ENCODE measurements around the gene SDR39U1.

The SDR39U1 gene

DNA sequence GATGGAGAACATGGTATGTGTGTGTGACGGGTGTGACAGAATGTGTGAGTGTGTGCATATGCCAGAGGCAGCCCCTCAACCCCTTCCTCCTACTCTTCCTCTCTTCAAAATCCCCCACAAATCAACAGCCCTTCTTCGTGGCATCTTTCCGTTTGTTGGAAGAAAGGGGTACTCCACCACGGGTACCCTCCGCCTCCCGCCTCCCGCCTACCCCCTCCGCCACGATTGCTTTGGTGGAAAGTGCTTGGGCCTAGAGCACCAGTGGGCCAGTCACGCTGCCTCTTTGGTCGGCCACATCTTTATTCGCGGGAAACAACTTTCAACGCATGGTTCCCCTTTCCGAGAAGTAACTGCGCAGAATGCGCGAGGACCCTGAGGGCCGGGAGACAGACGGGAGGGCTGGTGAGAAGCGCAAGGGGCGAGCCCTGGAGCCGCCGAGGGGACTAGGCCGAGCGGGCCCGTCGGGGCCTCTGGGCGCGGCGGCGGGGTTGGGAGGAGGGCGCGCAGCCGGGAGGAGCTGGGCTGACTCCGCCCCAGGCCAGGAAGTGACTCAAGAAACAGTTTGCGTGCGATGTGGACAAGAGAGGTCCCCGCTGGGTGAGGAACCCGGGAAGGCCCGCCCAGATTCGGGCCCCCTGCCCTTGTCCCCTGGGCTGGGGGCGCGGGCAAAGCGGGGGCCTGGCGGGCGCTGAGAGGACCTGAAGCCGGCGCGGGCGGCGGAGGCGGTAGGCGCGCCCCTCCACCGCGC lies 13.0 kb downstream of the SDR39U1 start, which contains the start of the genes CBLN3 and KHNYN:
TSS of gene CBLN3 (minus strand) at position 274 of the 748 bp plus-strand sequence. CDS start 614 bp downstream, outside the sequence.
TSS of gene KHNYN (plus strand) at position 560 of the 748 bp plus-strand sequence. CDS start 777 bp downstream, outside the sequence.
- TF ChIP-seq FOXP2 (optimal IDR thresholded peaks at IDR 0.05; ENCODE audit: borderline replicate concordance, extremely low read depth, extremely low read length, insufficient read depth), result peak; percentile 72
- TF ChIP-seq SIN3A (IDR thresholded peaks at IDR 0.05; ENCODE audit: borderline replicate concordance, insufficient read depth, low read length), result no peak
- TF ChIP-seq POLR2AphosphoS5 (IDR thresholded peaks at IDR 0.05; ENCODE audit: low read depth, low read length), result peak; percentile 68

DNA sequence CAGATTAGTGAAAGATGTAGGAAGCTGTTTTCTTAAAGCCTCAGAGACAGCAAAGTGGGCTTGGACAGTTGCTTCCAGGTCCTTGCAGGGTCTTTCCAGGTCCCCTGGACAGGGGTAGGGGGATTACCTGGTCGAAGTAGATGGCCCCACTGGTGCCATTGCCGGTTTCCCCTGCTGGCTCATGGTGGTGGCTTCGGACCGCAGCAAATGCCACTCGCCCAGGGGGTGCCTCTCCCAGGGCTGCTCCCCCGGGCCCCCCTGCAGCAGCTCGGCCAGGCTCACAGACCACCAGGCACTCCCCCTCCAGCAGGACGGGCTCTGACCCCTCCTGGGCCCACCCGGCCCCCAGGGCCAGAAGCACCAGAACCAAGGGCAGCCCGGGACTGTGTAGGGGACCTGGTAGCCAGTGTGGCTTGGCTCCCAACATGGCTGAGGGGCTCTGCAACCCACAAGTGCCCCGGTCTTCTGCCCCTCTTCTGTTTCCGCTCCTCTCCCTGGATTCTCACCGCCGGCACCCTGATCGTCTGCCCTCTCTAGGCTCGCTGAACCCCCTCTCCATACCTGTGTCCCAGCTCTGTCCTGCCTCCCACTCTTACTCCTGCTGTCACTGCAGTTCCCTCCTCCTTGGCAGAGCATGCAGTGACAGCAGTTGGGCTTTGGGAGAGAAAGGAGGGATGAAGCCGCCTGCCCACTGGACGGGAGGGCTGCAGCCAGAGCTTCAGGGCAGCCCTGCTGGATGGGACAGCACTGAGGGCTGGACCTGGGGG lies 13.8 kb downstream of the SDR39U1 start:
- TF ChIP-seq SIN3A (IDR thresholded peaks at IDR 0.05; ENCODE audit: borderline replicate concordance, insufficient read depth, low read length), result no peak
- TF ChIP-seq TAF1 (IDR thresholded peaks at IDR 0.05; ENCODE audit: borderline replicate concordance, insufficient read depth, low read length), result no peak
- TF ChIP-seq, protein P1, sequence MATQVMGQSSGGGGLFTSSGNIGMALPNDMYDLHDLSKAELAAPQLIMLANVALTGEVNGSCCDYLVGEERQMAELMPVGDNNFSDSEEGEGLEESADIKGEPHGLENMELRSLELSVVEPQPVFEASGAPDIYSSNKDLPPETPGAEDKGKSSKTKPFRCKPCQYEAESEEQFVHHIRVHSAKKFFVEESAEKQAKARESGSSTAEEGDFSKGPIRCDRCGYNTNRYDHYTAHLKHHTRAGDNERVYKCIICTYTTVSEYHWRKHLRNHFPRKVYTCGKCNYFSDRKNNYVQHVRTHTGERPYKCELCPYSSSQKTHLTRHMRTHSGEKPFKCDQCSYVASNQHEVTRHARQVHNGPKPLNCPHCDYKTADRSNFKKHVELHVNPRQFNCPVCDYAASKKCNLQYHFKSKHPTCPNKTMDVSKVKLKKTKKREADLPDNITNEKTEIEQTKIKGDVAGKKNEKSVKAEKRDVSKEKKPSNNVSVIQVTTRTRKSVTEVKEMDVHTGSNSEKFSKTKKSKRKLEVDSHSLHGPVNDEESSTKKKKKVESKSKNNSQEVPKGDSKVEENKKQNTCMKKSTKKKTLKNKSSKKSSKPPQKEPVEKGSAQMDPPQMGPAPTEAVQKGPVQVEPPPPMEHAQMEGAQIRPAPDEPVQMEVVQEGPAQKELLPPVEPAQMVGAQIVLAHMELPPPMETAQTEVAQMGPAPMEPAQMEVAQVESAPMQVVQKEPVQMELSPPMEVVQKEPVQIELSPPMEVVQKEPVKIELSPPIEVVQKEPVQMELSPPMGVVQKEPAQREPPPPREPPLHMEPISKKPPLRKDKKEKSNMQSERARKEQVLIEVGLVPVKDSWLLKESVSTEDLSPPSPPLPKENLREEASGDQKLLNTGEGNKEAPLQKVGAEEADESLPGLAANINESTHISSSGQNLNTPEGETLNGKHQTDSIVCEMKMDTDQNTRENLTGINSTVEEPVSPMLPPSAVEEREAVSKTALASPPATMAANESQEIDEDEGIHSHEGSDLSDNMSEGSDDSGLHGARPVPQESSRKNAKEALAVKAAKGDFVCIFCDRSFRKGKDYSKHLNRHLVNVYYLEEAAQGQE (IDR thresholded peaks at IDR 0.05; ENCODE audit: insufficient read depth in 1 of 2, low read depth in 2 of 2, low read length in 2 of 2), result no peak
- no peak for TF ChIP-seq FOXP2 (optimal IDR thresholded peaks at IDR 0.05; ENCODE audit: borderline replicate concordance, extremely low read depth, extremely low read length, insufficient read depth)
- no peak for TF ChIP-seq POLR2AphosphoS5 (IDR thresholded peaks at IDR 0.05; ENCODE audit: low read depth, low read length)

DNA sequence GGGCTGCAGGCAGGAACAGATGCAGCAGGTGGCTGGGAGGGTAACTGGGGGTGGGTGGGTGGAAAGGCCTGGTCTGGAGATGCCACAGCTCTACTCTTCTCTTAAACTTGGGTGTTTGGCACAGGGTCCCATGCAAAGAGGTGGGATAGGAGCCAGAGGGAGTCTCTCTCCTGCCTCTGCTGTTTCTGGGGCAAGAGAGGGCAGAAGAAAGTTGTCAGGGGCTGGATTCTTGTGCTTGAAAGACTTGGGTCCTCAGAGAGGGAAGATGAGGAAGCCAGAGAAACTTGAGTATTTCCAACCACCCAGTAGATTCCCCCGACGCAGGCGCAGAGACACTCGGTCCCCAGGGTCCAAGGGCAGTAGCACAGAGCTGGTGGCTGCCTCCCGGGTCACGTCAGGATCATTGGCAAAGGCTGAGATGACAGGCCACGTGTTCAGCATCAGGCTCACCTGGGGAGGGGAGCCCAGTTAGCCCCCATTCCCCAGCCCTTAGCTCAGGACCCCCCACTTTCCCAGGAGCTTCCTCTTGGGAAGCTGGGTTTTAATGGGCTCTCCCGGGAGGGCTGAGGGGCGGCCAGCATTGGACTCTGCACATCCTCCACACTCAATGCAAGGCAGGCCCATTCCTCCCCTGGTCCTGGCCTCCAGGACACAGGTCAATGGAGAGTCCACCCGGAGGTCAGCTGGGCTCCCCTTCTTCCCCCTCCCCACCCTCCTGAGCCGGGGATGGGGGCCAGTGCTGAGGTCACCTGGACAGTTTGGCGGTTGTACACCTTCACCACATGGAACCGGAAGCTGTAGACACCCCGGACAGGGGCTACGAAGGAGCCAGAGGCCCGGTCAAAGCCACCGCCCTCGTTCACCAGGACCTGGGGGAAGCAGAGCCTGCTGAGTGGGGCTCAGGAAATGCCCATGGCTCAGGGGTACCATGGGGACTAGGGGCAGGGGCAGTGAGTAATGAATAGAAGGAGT lies 14.8 kb downstream of the SDR39U1 start:
- TF ChIP-seq TAF1 (IDR thresholded peaks at IDR 0.05; ENCODE audit: borderline replicate concordance, insufficient read depth, low read length) (no peak), POLR2AphosphoS5 (IDR thresholded peaks at IDR 0.05; ENCODE audit: low read depth, low read length) (no peak), FOXP2 (optimal IDR thresholded peaks at IDR 0.05; ENCODE audit: borderline replicate concordance, extremely low read depth, extremely low read length, insufficient read depth) (no peak), SIN3A (IDR thresholded peaks at IDR 0.05; ENCODE audit: borderline replicate concordance, insufficient read depth, low read length) (no peak)
- TF ChIP-seq, protein P1 (IDR thresholded peaks at IDR 0.05; ENCODE audit: insufficient read depth in 1 of 2, low read depth in 2 of 2, low read length in 2 of 2), result no peak

DNA sequence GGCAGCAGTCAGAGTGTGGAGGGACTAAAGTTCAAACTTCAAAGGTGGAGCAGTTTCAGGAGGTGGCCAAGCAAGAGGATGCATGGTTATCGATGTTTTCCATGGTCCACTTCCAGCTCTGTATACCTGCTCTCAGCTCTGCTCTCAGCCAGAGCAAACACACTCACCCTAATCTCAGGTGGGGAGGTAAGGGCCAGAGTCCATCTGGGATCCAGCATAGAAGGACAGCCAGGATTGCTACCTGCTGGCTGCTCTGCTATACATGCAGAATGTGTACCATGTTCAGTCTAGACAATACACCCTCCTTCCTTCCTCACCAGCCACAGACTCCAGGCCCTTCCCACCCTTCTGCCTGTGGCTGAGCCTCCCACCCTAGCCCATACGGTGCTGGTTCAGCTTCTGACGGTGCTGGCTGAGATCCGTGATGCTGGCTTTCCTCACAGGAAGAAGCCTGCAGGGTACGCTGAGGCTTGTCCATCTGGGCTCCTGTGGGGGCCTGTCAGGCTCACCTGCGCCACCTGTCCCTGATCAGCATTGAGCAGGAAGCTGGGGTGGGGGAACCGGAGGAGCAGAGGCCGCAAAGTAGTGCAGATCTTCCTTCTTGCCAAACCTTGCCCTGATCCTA lies 15.6 kb downstream of the SDR39U1 start:
- TF ChIP-seq FOXP2 (optimal IDR thresholded peaks at IDR 0.05; ENCODE audit: borderline replicate concordance, extremely low read depth, extremely low read length, insufficient read depth) (no peak), POLR2AphosphoS5 (IDR thresholded peaks at IDR 0.05; ENCODE audit: low read depth, low read length) (no peak), SIN3A (IDR thresholded peaks at IDR 0.05; ENCODE audit: borderline replicate concordance, insufficient read depth, low read length) (no peak), TAF1 (IDR thresholded peaks at IDR 0.05; ENCODE audit: borderline replicate concordance, insufficient read depth, low read length) (no peak)

DNA sequence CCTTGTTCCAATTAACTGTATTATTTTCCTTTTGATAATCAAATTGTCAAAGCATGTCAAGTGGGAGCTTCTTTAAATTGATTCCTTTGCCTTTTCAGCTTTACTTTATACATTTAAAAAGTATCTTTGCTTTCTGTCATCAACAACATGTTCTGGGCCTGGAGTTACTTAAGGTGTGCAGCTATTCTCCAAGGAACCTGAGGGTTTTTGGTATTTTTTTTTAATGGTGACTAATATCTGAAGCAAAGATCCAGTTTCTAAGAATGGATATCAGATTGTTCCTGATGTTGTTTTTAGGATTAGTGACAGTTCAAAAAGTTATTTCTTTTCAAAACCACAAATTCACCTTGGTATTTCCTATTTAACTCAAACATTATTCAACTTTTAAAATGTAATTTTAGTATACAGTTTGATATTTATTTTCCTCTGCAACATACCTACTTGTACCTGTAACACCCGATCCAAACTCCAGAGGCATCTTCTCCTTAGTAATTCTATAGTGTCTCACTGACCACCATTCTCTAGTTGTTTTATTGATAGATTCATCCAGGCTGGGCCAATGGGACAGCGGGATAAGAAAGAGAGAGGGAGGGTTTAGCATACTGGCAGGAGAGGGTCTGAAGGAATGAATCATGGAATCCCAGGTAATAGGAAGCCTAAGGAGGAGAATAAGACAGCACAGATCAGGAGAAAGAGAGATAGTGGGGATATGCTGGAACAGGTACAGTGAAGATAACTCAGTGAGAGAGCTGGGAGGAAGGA lies 16.2 kb downstream of the SDR39U1 start:
- no peak for TF ChIP-seq SIN3A (IDR thresholded peaks at IDR 0.05; ENCODE audit: borderline replicate concordance, insufficient read depth, low read length)
- TF ChIP-seq FOXP2 (optimal IDR thresholded peaks at IDR 0.05; ENCODE audit: borderline replicate concordance, extremely low read depth, extremely low read length, insufficient read depth), result no peak
- TF ChIP-seq TAF1 (IDR thresholded peaks at IDR 0.05; ENCODE audit: borderline replicate concordance, insufficient read depth, low read length), result no peak

All from PFSK-1 (cell line).